ENCODE results near the gene INPP4B.

The INPP4B gene

GRCh38 chr4:142358656-142359055 is 487.4 kb downstream of the INPP4B start:
- DNase-seq (ENCODE audit: insufficient read length, low spot score) (no peak), FAIRE-seq (no peak)

GRCh38 chr4:142356801-142357200 is 489.3 kb downstream of the INPP4B start:
- DNase-seq (ENCODE audit: insufficient read length, low spot score): no peak
- no peak for FAIRE-seq

GRCh38 chr4:142356118-142356759 is 489.9 kb downstream of the INPP4B start:
- DNase-seq (ENCODE audit: insufficient read length, low spot score): no peak
- FAIRE-seq: no peak

GRCh38 chr4:142355421-142355930 is 490.6 kb downstream of the INPP4B start:
- DNase-seq (ENCODE audit: insufficient read length, low spot score) (no peak), FAIRE-seq (no peak)

- FAIRE-seq: no peak
- no peak for DNase-seq (ENCODE audit: insufficient read length, low spot score)
Observed at GRCh38 chr4:142354794-142355420, 491.2 kb downstream of the INPP4B start.

- FAIRE-seq (no peak), DNase-seq (ENCODE audit: insufficient read length, low spot score) (no peak)
Observed at GRCh38 chr4:142354041-142354440, 492.1 kb downstream of the INPP4B start.

- DNase-seq (ENCODE audit: insufficient read length, low spot score) (peak; percentile 10), FAIRE-seq (no peak)
Observed at GRCh38 chr4:142353149-142353738, 492.9 kb downstream of the INPP4B start.

- no peak for DNase-seq (ENCODE audit: insufficient read length, low spot score)
- no peak for FAIRE-seq
Observed at GRCh38 chr4:142352712-142353111, 493.4 kb downstream of the INPP4B start.

- no peak for DNase-seq (ENCODE audit: insufficient read length, low spot score)
- FAIRE-seq: no peak
Observed at GRCh38 chr4:142351958-142352357, 494.1 kb downstream of the INPP4B start.

GRCh38 chr4:142350871-142351270 is 495.2 kb downstream of the INPP4B start:
- FAIRE-seq: no peak
- no peak for DNase-seq (ENCODE audit: insufficient read length, low spot score)

- FAIRE-seq: no peak
Observed at GRCh38 chr4:142348613-142349021, 497.5 kb downstream of the INPP4B start.

GRCh38 chr4:142347241-142347640 is 498.9 kb downstream of the INPP4B start:
- no peak for FAIRE-seq

More at GRCh38 chr4:142348613-142349021, 497.5 kb downstream of the INPP4B start:
- no peak for DNase-seq (ENCODE audit: insufficient read length, low spot score)

GRCh38 chr4:142345924-142346323 is 500.2 kb downstream of the INPP4B start:
- DNase-seq (ENCODE audit: insufficient read length, low spot score) (no peak), FAIRE-seq (no peak)

More at GRCh38 chr4:142347241-142347640, 498.9 kb downstream of the INPP4B start:
- DNase-seq (ENCODE audit: insufficient read length, low spot score): no peak

- FAIRE-seq (no peak), DNase-seq (ENCODE audit: insufficient read length, low spot score) (no peak)
Observed at GRCh38 chr4:142341268-142341667, 504.8 kb downstream of the INPP4B start.

GRCh38 chr4:142339053-142339452 is 507.0 kb downstream of the INPP4B start:
- DNase-seq (ENCODE audit: insufficient read length, low spot score): no peak
- no peak for FAIRE-seq

- no peak for FAIRE-seq
- DNase-seq (ENCODE audit: insufficient read length, low spot score): no peak
Observed at GRCh38 chr4:142336251-142336934, 509.7 kb downstream of the INPP4B start.

GRCh38 chr4:142334931-142335330 is 511.2 kb downstream of the INPP4B start:
- no peak for FAIRE-seq

GRCh38 chr4:142331646-142332045 is 514.5 kb downstream of the INPP4B start:
- FAIRE-seq: no peak
- DNase-seq (ENCODE audit: insufficient read length, low spot score): no peak

More at GRCh38 chr4:142334931-142335330, 511.2 kb downstream of the INPP4B start:
- DNase-seq (ENCODE audit: insufficient read length, low spot score): no peak

GRCh38 chr4:142331132-142331531 is 515.0 kb downstream of the INPP4B start:
- no peak for DNase-seq (ENCODE audit: insufficient read length, low spot score)
- FAIRE-seq: no peak

GRCh38 chr4:142330311-142330710 is 515.8 kb downstream of the INPP4B start:
- FAIRE-seq: no peak
- DNase-seq (ENCODE audit: insufficient read length, low spot score): no peak

- FAIRE-seq (no peak), DNase-seq (ENCODE audit: insufficient read length, low spot score) (no peak)
Observed at GRCh38 chr4:142329313-142329712, 516.8 kb downstream of the INPP4B start.

Data from HTR-8/SVneo (cell line).